Breast epithelium (tissue), 4 donors: ENCODE results near the gene TMSB4X. TPM values are rescaled to one million over a fixed set of nuclear protein-coding genes. Genes with fewer than 3 reads are reported as not detected.
A peak's percentile ranks its signal among the peaks of the same experiment; 100 is the strongest.
"Not testable (repeated sequence)": the region's sequence is repeated elsewhere in the genome, so short reads cannot be mapped to it uniquely, and the experiment has no call there.

Experiments
- DNase-seq, 2 donors: peaks; one replicate each; pipeline ENCODE4 v3.0.0-alpha.2; 2019; ENCODE audit warnings: low spot score in 2 of 2
- H3K27ac ChIP-seq, 2 donors: fragments of 200-600 bp; sonication (generic) in 1 of 2; one replicate each; pipeline ENCODE4 v1.5.1; 2016 to 2019; ENCODE audit warnings: mild to moderate bottlenecking in 1 of 2
- H3K27me3 ChIP-seq, 2 donors: fragments of 200-600 bp; sonication (generic) in 1 of 2; one replicate each; pipeline versions ENCODE4 v1.5.1 to v1.6.0; 2017 to 2019; ENCODE audit warnings: control low read depth in 1 of 2, mild to moderate bottlenecking in 1 of 2
- H3K36me3 ChIP-seq: fragments of 200-600 bp; one replicate; pipeline ENCODE4 v1.5.1; 2019
- H3K4me1 ChIP-seq, 2 donors: fragments of 200-600 bp; sonication (generic); one replicate each; pipeline ENCODE4 v1.5.1; 2016 to 2019; ENCODE audit warnings: control low read depth in 1 of 2
- H3K4me3 ChIP-seq, 3 donors: fragments of 200-600 bp; sonication (generic); 1 replicate in 2 of 3; 2 replicates in 1 of 3; pipeline ENCODE4 v1.5.1; 2016 to 2019; ENCODE audit warnings: mild to moderate bottlenecking in 3 of 3, moderate library complexity in 2 of 3
- H3K9me3 ChIP-seq, 2 donors: fragments of 200-600 bp; sonication (generic) in 1 of 2; one replicate each; pipeline ENCODE4 v1.5.1; 2016 to 2019; ENCODE audit warnings: control low read depth in 1 of 2
- POLR2A ChIP-seq: fragments of 450-650 bp; IDR thresholded peaks from one replicate; pipeline ENCODE4 v1.6.1; 2016; ENCODE audit warnings: antibody characterized with exemption, mild to moderate bottlenecking, moderate library complexity
- POLR2AphosphoS5 ChIP-seq, 3 donors: sonication (generic); formaldehyde crosslinking; IDR thresholded peaks; one replicate each; pipeline ENCODE4 v1.6.1; 2017; ENCODE audit warnings: antibody characterized with exemption in 3 of 3
- intact Hi-C: fragments of 100-400 bp; cut with DNase I; formaldehyde crosslinking; loops from one replicate; pipeline ENCODE4 v1.15.1; 2023; ENCODE audit warnings: low total_unique reads
- total RNA-seq, 3 donors: library from RNA; depleted of rRNA; stranded (reverse); fragments of >200 nt; gene quantifications; one replicate each; pipeline ENCODE4 v1.1.0, GENCODE V29; 2016
- TF ChIP-seq, protein P1 (sequence below), 3 donors: fragments of 450-650 bp; IDR thresholded peaks; one replicate each; pipeline ENCODE4 v1.5.1; 2016 to 2017; ENCODE audit warnings: antibody characterized with exemption in 3 of 3, mild to moderate bottlenecking in 3 of 3, moderate library complexity in 3 of 3

The TMSB4X gene
- total RNA-seq, 3 donors from 2014 or later = 1,496 to 5,389 (median 3,453) TPM

DNA sequence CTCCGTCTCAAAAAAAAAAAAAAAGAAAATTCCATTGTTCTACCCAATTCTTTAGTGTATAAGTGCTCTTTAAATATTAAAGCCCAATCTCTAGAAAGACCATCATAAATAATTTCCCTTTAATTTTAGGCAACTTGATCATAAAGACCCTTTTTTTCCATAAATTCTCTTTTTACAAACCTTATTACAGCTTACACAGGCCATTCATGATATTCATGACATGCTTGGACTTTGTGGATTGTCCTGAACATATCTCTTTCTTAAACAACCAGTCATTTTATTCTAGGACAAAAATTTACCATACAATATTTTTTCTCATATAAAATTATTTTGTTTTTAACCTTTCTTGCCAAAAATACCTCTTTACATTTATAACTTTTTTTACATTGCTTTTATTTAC, 38.0 kb upstream of the TMSB4X start:
- H3K4me1 ChIP-seq = no peaks in the 10 kb centered on the region
- no peak for TF ChIP-seq POLR2AphosphoS5 (IDR thresholded peaks at IDR 0.05)
- TF ChIP-seq, protein P1, sequence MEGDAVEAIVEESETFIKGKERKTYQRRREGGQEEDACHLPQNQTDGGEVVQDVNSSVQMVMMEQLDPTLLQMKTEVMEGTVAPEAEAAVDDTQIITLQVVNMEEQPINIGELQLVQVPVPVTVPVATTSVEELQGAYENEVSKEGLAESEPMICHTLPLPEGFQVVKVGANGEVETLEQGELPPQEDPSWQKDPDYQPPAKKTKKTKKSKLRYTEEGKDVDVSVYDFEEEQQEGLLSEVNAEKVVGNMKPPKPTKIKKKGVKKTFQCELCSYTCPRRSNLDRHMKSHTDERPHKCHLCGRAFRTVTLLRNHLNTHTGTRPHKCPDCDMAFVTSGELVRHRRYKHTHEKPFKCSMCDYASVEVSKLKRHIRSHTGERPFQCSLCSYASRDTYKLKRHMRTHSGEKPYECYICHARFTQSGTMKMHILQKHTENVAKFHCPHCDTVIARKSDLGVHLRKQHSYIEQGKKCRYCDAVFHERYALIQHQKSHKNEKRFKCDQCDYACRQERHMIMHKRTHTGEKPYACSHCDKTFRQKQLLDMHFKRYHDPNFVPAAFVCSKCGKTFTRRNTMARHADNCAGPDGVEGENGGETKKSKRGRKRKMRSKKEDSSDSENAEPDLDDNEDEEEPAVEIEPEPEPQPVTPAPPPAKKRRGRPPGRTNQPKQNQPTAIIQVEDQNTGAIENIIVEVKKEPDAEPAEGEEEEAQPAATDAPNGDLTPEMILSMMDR (IDR thresholded peaks at IDR 0.05) = no peak
- no peak for TF ChIP-seq POLR2A
- intact Hi-C loops = no loop called here
- no peaks in the 10 kb centered on the region for H3K9me3 ChIP-seq
- no peak for DNase-seq
- H3K27me3 ChIP-seq = no peaks in the 10 kb centered on the region
- no peaks in the 10 kb centered on the region for H3K36me3 ChIP-seq
- no peak overlapping the region for H3K4me3 ChIP-seq
- no peak overlapping the region for H3K27ac ChIP-seq

DNA sequence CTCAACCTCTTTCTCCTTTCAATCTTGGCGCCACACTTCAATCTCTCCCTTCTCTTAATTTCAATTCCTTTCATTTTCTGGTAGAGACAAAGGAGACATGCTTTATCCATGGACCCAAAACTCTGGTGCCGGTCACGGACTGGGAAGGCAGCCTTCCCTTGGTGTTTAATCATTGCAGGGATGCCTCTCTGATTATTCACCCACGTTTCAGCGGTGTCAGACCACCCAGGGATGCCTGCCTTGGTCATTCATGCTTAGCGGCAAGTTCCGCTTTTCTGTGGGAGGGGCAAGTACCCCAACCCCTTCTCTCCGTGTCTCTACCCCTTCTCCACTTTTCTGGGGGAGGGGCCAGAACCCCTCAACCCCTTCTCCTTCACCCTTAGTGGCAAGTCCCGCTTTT, 34.4 kb upstream of the TMSB4X start:
- intact Hi-C loops, H3K4me3 ChIP-seq: not testable (repeated sequence)

DNA sequence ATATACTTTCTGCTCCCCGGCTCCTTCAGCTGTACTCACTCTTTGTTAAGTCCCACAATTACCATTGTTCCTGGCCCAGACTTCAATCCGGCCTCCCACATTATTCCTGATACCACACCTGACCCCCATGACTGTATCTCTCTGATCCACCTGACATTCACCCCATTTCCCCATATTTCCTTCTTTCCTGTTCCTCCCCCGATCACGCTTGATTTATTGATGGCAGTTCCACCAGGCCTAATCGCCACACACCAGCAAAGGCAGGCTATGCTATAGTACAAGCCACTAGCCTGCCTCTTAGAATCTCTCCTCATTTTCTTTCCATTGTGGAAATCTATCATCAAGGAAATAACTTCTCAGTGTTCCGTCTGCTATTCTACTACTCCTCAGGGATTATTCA, 31.3 kb upstream of the TMSB4X start:
- H3K27ac ChIP-seq, intact Hi-C loops, H3K9me3 ChIP-seq, H3K4me3 ChIP-seq, H3K27me3 ChIP-seq, DNase-seq, H3K4me1 ChIP-seq, H3K36me3 ChIP-seq: not testable (repeated sequence)

More for the DNA sequence above, 34.4 kb upstream of the TMSB4X start:
- H3K27ac ChIP-seq, H3K27me3 ChIP-seq, DNase-seq, H3K36me3 ChIP-seq, H3K4me1 ChIP-seq, H3K9me3 ChIP-seq: not testable (repeated sequence)

DNA sequence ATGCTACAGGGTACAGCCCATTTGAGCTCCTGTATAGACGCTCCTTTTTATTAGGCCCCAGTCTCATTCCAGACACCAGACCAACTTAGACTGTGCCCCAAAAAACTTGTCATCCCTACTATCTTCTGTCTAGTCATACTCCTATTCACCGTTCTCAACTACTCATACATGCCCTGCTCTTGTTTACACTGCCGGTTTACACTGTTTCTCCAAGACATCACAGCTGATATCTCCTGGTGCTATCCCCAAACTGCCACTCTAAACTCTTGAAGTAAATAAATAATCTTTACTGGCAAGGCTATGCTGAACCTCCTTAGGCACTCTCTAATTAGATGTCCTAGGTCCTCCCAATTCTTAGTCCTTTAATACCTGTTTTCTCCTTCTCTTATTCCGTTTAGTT, 30.5 kb upstream of the TMSB4X start:
- H3K4me3 ChIP-seq, H3K9me3 ChIP-seq, DNase-seq, H3K36me3 ChIP-seq, intact Hi-C loops, H3K27me3 ChIP-seq, H3K4me1 ChIP-seq, H3K27ac ChIP-seq: not testable (repeated sequence)

DNA sequence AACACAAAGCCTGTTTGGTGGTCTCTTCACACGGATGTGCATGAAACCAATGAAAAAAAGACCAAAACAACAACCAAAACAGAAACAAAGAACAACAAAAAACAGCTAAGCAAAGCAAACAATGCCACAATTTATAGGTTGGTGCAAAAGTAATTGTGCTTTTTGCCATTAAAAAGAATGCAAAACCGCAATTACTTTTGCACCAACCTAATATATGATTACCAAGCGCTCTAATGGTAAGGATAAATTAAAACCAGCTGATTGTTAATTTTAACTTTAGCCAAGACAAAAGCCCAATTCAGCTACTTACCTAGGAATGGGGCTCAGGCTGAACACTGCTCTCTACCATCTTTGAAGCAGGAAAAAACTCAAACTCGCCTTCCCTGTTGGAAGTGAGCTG, 29.4 kb upstream of the TMSB4X start:
- no peak overlapping the region for H3K4me3 ChIP-seq
- H3K9me3 ChIP-seq = no peaks in the 10 kb centered on the region
- no peak overlapping the region for H3K27ac ChIP-seq
- no peak for DNase-seq
- H3K27me3 ChIP-seq = peaks cover 0 to 6% of the 10 kb centered on the region in 2 donors
- no peaks in the 10 kb centered on the region for H3K4me1 ChIP-seq
- TF ChIP-seq, protein P1 (IDR thresholded peaks at IDR 0.05) = no peak
- TF ChIP-seq POLR2AphosphoS5 (IDR thresholded peaks at IDR 0.05) (no peak), POLR2A (no peak)
- no peaks in the 10 kb centered on the region for H3K36me3 ChIP-seq
- intact Hi-C loops = no loop called here

DNA sequence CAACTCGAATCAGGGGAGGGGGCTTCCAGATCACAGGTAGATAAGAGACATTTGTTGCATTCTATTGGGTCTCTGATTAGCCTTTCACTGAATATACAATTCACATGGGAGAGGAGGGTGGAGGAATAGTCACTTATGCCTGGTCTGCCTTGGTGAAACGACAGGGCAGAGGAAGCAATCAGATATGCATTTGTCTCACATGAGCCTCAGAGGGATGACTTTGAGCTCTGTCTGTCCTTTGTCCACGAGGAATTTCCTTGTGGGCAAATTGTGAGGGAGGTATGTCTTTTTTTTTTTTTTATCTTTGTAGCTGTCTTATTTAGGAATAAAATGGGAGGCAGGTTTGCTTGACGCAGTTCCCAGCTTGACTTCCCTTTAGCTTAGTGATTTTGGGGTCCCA, 28.5 kb upstream of the TMSB4X start:
- Histone ChIP-seq H3K27ac (peak overlapping the region; percentile 34 to 35), H3K9me3 (no peaks in the 10 kb centered on the region), H3K36me3 (no peaks in the 10 kb centered on the region), H3K4me1 (no peaks in the 10 kb centered on the region), H3K27me3 (peaks cover 0 to 11% of the 10 kb centered on the region in 2 donors), H3K4me3 (no peak overlapping the region)
- intact Hi-C loops = no loop called here
- DNase-seq = no peak
- TF ChIP-seq POLR2AphosphoS5 (IDR thresholded peaks at IDR 0.05) = no peak
- TF ChIP-seq, protein P1 (IDR thresholded peaks at IDR 0.05) = no peak
- TF ChIP-seq POLR2A = no peak

DNA sequence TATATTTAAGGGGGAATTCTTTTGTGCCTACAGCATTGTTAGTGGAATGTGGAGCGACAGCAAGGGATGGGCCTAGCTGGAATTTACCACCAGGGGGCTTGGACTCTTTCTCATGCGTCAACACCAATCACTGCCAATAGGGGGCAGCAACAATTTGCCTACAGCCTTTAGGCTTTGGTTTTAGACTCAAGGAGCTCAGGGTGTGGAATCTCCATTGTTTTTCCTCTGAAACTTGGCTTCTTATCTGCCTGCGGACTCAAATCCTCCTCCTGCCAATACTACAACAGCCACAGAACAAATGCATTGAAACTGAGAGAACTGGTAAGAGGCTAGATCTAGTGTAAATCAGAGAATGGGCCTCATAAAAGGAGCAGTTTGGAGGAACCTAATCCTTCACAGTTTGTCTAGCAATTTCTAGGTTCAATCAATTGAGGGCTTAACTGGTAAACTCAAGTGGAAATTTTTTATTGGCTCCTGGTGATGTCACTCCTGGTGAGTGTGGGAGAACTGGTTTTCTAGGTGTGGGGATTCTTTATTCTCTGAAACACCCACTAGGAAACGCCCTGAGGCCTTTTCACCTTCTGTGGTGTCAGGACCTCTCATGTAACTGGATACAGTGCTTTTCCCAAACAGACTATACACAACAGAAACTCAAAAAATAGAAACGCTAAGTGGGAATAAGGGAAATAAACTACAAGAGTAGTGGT, 27.9 kb upstream of the TMSB4X start:
- DNase-seq = peak; percentile 53
- Histone ChIP-seq H3K36me3 (no peaks in the 10 kb centered on the region), H3K9me3 (no peaks in the 10 kb centered on the region), H3K4me1 (no peaks in the 10 kb centered on the region), H3K27me3 (peaks cover 0 to 13% of the 10 kb centered on the region in 2 donors), H3K27ac (peak overlapping the region; percentile 34 to 35), H3K4me3 (no peak overlapping the region)
- no peak for TF ChIP-seq POLR2A
- TF ChIP-seq, protein P1 (IDR thresholded peaks at IDR 0.05) = peak; percentile 93 to 95 (median 93)
- intact Hi-C loops = no loop called here
